HuH-7.5 (cell line): Measurements from ENCODE around the gene MYO7A.

Experiments
- DNase-seq: peaks from one replicate; pipeline ENCODE4 v3.0.0; 2011; ENCODE audit warnings: low spot score

MYO7A gene

DNA sequence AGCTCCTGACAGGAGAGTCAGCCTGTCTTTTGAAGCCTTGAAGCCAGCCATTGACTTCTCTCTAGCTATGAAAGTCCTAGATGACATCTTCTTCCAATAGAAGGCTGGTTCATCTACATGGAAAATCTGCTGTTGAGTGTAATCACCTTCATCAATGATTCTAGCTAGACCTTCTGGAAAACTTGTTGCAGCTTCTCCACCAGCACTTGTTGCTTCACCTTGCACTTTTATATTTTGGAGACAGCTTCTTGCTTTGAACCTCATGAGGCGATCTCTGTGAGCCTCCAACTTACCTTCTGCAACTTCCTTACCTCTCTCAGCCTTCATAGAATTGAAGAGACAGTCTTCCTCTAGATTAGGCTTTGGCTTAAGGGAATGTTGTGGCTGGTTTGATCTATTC is 58.3 kb downstream of the MYO7A start:
- DNase-seq = no peak

DNA sequence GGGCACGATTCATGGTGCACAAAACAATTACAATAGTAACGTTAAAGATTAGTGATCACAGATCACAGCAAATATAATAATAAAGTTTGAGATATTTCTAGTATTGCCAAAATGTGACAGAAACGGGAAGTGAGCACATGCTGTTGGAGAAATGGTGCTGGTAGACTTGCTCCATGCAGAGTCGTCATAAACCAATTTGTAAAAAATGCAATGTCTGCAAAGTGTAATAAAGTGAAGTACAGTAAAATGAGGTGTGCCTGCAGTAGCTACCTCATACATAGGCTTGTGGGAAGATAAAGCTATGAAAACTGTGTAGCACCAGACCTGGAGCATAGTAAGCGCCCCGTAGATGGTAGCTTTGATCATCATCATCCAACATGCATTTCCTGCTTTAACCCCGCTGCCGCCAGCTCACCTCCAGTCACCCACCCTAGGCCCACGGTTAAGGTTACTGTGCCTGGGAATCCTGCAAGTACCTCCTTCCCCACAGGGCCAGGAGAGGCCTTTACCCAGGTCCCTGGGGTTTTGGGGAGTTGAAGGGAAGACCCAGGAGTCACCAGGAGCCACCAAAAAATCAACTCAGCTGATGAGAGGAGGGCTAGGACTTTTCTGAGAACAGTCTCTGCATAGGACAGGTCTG is 59.2 kb downstream of the MYO7A start:
- DNase-seq = no peak

DNA sequence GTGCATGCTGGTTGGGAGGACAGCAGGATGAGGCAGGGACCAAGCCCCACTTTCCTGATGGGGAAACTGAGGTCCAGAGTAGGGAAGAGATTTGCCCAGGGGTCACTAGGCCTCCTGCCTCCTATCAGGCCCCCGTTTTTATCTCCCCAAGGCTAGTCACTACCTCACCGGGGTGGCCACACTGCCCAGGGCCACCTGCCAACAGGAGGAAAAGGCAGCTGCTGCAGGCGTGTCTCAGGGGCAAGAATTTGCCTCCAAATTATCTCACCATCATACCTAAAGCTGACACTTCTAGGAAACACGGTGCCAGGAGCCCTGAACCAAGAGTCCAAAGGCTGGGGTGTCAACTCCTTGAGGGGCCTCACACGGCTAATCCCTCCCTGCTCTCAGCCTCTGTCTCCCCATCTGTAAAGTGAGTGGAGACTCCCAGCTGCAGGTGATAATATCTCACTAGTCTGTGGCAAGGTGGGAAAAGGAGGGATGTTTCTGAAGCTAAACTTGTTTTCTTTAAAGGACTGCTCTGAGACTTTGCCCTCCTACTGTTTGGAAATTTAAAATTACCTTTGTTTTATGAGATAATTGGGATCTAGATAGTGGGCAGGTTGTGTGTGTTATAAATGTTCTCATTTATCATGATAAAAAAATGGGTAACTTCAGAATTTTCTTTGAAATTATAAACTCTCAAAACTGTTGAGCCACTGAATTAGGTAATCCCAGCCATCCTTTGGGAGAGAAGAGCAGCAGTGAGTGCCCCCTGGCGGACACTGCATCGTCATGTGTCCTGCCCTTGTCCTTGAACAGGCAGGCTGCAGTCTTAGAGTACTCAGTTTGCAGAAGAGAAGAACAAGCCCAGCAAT is 60.0 kb downstream of the MYO7A start:
- peak; percentile 94 for DNase-seq

DNA sequence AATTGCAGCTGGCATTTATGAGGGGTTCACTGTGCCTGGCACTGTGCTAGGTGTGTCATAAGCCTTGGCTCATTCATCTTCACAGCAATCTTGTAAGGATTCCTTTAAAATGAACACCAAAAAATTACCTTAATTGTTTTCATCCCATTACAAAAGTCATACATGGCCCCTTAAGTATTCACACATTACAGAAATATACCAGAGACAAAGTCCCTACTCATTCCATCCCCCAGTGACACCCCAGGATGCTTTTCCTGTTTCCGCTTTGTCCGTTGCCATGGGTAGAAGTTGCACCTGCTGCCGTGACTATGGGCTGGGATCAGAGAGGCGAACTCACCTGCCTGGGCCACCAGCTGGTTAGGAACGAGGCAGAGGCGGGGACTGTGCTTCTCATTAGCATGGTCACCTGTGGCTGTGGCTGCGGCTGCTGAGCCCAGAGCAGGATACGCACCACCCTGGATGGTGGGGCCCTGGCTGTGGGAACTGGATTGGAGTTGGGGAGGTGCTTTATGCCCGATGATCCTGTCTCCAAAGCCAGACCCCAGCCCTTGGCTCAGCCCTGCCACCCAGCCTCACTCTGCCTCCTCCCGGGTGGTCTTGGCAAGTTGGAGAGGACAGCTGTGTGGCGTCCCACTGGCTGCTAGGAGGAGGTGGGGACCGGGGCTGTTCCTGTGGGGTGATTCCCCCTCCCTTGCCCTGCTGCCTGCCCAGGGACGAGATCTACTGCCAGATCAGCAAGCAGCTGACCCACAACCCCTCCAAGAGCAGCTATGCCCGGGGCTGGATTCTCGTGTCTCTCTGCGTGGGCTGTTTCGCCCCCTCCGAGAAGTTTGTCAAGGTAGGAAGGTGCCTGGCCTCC is 60.8 kb downstream of the MYO7A start:
- no peak for DNase-seq

DNA sequence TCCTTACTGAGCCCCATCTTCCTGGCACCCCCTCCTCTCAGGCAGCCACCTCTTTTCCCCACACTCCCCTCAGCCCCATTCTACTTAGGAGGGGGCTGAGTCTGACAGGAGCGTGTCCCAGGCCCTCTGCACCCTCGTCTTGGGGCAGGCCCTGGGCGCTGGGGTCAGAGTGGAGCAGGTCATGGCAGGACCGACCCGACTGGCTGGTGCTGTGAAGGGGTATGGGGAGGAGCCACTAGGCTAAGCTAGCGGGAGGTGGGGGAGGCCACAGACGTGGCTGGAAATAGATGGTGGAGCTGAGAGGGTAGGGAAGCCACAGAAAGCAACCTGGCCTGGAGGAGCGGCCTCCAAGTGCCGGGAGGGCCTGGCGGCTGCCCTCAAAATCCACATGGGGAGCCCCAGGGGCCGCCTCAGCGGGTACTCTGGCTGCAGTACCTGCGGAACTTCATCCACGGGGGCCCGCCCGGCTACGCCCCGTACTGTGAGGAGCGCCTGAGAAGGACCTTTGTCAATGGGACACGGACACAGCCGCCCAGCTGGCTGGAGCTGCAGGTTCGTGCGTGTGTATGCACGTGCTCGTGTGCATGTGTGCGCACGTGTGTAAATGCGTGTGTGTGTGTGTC is 61.7 kb downstream of the MYO7A start:
- no peak for DNase-seq

DNA sequence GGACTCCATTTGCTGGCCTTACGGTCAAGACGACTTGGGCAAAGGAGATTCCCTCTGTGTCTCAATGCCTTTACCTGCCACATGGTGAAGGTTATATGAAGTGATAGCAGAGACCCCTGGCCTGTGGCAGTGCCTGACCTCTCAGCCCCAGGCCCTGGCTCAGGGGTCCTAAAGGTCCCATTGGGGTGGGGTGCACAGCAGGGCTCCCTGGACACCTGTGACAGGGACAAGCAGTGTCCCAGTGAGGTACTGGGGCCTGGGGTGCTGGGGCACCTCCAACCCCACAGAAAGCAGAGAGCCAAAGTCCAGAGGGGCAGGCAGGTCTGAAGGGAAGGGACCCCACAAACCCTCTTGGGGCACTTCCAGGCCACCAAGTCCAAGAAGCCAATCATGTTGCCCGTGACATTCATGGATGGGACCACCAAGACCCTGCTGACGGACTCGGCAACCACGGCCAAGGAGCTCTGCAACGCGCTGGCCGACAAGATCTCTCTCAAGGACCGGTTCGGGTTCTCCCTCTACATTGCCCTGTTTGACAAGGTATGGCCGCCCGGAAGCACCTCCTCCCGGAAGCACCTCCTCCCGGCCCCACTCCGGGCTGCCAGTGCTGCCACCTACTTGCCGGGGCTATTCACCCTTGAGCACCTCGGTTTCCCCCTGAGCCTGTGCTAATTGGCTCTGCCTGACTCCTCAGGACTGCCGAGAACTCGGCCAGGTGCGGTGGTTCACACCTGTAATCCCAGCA is 62.5 kb downstream of the MYO7A start:
- no peak for DNase-seq

DNA sequence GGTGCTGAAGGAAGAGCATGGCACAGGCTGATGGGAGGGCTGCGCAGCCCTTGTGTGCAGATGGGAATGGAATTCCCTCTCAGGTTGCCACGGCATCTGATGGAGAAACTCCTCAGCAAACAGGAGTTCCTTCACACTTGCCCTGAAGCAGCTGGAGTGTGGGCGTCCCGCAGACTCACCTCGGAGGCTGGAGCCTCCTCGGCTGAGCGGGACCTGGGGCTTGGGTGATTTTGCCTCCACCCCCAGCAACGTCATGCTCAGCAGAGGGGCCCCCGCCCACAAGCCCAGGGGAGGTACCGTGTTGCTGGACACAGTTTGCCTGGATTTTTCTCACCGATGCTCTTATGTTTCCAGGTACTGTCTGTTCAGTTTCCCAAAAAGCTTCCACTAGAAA is 63.4 kb downstream of the MYO7A start:
- no peak for DNase-seq

DNA sequence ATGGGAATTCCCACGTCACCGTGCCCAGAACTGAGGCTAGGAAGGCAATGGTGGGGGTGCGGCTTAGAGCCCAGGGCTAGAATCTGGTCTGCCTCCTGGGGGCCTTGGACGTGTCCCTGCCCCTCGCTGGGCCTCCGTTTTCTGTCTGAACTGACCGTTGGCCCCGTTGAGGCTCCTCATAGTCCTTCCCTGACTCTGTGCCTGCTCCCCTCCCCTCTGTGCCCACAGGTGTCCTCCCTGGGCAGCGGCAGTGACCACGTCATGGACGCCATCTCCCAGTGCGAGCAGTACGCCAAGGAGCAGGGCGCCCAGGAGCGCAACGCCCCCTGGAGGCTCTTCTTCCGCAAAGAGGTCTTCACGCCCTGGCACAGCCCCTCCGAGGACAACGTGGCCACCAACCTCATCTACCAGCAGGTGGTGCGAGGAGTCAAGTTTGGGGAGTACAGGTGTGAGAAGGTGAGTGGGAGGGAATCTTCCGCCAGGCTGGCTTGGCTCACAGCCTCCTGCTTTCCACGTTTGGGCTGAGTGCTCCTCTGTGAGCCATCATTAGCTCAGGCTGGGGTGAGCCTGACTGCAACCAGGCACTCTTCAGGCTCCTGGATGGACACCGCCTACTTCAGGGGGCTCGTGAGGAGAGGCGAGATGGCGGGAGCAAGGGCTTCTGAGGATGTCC is 63.9 kb downstream of the MYO7A start:
- peak; percentile 79 for DNase-seq

DNA sequence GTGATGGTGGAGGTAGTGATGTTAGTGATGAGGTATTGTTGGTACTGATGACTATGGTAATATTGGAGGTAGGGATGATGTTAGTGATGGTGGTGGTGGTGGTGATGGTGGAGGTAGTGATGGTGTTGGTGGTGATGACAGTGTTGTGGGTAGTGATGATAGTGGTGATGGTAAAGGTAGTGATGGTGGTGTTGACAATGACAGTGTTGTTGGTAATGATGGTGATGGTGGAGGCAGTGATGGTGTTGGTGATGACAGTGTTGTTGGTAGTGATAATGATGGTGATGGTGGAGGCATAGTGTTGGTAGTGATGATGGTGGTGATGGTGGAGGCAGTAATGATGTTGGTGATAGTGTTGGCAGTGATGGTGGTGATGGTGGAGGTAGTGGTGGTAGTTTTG is 65.1 kb downstream of the MYO7A start:
- DNase-seq = no peak

DNA sequence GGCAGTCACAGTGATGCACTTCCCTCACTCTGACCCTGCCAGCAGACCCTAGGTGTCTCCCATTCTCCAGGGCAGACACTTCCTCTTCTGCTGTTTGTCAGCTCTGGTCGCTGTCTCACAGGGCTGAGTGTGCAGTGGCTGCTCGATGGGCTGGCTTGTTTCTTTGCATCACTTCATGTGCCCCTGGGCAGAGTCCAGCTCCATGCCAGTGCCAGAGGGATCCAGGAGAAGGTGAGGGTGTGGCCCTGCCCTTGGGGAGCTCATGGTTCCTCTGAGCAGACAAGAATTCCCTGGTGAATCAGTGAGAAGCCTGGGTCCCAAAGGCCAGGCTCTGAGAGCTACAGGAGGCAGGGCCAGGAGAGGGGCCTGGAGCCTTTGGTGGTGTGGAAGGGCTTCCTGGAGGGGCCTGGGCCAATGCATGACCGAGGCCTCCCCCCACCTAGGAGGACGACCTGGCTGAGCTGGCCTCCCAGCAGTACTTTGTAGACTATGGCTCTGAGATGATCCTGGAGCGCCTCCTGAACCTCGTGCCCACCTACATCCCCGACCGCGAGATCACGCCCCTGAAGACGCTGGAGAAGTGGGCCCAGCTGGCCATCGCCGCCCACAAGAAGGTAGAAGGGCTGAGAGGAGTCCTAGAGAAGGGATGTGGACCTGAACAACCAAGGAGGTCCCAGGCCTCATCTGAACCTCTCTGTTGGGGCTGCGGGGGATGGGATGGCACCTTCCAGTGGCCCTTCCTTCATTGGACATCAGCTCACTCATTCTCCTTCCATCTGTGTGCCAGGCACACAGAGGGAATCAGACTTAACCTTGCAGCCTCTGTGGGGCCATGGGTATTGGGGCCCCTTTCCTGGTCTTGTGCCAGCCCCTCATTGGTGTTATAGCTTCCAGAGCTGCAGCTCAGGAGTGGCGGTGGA is 66.1 kb downstream of the MYO7A start:
- no peak for DNase-seq

DNA sequence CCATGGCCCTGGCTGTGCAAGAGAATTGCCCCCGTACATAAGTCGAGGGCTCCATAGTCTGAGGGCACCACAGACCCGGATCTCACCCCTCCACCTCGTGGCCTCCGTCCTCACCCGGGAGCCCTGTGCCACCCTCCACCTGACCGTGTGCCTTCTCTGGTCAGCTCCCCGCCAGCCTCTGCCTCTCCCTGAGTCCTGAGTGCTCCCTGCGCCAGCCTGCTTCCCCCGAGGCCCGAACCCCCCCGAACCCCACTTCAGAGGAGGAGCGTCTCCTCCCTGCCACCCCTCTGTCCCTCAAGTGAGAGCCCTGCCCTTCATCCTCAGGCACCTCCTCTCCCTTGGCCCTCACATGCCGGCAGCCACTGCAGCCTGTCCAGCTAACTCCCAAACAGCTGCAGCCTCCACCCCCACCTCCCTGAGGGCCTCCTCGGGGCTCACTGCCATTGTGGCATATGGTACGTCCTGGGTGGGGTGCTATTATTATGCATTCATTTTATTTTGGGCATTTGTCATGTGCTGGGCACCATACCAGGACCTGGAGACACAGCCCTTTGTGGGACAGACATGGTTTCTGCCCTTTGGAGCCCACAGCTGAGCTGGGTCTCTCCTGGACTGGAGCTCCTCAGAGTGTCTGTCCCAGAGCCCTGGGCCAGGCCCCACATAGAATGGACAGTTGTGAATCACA is 67.2 kb downstream of the MYO7A start:
- no peak for DNase-seq

DNA sequence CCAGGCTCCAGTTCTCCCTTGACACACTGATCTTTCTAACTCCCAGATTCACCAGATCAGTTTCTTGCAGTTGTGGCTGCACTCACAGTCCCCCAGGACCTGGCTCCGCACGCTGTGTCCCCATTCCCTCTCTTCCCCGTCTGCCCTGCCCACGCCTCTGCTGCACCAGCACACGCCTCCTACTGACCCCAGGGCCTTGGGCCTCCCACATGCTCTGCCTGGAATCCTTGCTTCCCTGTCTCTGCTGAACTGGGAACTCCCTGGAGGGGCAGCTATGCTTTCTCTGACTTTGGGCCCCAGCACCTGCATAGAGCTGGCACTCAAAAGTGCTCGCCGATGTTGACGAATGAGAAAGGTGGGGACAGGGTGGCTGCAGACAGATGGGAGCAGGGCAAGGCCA is 68.9 kb downstream of the MYO7A start:
- no peak for DNase-seq

DNA sequence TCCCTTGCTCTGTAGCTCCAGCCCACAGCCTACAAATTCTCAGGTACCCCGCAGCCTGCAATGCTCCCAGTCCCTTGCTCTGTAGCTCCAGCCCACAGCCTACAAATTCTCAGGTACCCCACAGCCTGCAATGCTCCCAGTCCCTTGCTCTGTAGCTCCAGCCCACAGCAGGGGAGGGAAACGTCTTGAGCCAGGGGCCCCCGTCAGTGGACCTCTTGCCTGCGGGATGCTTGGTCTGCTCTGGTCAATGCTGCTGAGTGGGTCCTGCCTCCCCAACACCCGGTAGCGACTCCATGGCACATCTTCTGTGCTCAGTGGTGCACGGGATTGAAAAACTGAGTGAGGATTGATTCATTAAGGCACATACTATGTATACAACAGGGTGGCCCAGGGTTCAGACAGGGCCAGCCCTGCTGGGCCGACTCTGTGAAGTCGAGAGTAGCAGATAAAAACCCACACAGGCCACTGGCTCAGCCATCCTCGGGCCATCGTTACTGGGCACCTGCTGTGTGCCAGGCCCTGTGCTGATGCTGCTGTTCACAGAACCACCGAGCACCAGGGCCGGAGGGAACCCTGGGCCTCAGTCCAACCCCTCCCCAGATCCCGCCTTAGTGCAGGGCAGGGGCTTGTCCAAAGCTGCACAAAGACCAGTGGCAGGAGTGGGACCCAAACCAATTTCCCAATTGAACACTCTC is 69.7 kb downstream of the MYO7A start:
- DNase-seq = no peak

DNA sequence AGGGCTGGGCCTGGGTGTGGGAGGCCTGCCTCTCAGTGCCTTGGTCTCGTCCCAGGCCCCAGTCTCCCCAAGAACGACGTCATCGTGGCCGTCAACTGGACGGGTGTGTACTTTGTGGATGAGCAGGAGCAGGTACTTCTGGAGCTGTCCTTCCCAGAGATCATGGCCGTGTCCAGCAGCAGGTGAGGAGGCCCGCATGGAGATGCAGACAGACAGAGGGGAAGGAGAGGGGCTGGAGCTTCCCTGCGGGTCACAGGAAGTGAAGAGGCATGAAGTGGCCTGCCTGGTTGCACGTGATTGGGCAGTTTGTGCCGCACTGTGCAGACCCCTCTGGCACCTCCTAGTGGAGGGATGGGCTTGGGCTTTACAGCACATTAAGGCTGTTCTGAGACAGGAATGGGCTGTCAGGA is 70.4 kb downstream of the MYO7A start:
- peak; percentile 50 for DNase-seq

DNA sequence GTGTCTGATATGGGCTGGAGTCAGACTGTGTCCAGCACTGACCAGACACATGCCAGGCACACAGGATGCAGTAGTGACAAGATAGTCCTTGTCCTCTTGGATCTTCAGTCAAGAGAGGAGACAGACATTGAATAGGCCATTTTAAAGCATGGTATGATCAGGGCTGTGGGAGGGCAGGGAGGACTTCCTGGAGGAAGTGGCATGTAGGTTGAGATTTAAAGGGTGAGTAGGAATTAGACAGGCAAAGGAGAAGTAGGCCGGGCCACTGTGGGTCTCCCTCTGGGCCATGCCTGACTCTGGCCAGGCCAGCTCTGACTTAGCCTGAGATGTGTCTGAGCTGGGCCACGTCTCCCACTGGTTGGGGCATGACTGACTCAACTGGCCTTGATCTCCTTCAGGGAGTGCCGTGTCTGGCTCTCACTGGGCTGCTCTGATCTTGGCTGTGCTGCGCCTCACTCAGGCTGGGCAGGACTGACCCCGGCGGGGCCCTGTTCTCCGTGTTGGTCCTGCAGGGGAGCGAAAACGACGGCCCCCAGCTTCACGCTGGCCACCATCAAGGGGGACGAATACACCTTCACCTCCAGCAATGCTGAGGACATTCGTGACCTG is 71.2 kb downstream of the MYO7A start:
- DNase-seq = no peak

DNA sequence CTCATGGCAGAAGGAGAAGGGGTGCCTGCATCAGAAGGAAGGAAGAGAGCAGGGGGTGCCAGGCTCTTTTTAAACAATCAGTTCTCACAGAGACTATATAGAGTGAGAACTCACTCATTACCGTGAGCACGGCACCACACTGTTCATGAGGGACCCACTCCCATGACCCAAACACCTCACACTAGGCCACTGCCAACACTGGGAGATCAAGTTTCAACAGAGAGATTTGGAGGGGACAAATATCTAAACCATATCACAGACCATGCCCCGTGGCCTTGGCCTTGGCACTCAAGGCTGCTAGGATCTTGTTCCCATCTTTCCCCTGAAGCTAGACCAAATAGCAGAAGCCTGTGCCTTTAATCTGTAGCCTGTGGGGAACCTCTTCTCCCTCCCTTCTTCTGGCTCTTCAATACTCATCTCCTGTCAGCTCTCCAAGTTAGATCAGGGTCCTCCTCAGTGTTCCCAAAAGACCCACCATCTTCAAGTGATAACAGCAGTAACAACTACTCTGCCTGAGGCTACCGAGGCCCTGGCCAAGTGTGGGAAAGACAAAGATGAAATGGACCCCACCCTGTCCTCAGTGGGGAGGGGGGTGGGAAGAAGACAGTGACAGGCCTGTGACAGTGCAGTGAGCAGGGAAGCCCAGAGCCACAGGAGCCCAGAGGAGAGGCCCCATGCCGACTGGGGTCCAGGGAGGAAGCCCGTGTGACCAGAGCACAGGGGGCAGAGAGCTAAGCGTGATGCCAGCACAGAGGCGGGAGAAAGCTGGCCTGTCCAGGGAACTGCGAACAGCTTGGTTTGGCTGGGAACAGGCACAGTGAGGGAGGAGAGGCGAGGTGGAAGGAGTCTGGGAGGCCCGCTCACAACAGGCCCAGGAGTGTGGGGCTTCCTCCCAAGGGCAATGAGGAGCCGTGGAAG is 72.6 kb downstream of the MYO7A start:
- no peak for DNase-seq

DNA sequence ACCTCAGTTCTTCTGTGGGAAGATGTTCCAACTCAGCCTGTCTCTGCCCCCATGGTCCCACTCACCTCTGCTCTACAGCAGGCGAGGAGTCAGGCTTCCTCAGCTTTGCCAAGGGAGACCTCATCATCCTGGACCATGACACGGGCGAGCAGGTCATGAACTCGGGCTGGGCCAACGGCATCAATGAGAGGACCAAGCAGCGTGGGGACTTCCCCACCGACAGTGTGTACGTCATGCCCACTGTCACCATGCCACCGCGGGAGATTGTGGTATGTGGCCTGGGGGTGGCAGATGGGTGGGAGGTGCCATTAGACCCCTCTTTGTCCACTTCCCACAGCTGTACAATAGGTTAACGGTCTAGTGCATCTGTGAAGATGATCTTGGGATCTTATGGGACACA is 73.3 kb downstream of the MYO7A start:
- no peak for DNase-seq
